NCI-H2196 (cell line): ENCODE data around the gene OR8D2.
"Not testable (repeated sequence)": the region's sequence is repeated elsewhere in the genome, so short reads cannot be mapped to it uniquely, and the experiment has no call there.

Experiments
- DNase-seq: peaks from one replicate; lab custom pipeline; 2025; ENCODE audit not compliant: unreplicated experiment; lab: John Stamatoyannopoulos, UW

OR8D2 gene

GRCh38 chr11:124294687-124295086 is 25.3 kb downstream of the OR8D2 start:
- no peak for DNase-seq

- DNase-seq: no peak
These were observed 34.2 kb downstream of the OR8D2 start for GRCh38 chr11:124285610-124286344.

- no peak for DNase-seq
These were observed 41.7 kb downstream of the OR8D2 start for GRCh38 chr11:124278261-124278660.

GRCh38 chr11:124277804-124278203 is 42.2 kb downstream of the OR8D2 start:
- no peak for DNase-seq

GRCh38 chr11:124277207-124277606 is 42.8 kb downstream of the OR8D2 start:
- no peak for DNase-seq

GRCh38 chr11:124276081-124276480 is 43.9 kb downstream of the OR8D2 start:
- DNase-seq: no peak

GRCh38 chr11:124274000-124274399 is 46.0 kb downstream of the OR8D2 start:
- DNase-seq: no peak

- DNase-seq: not testable (repeated sequence)
These were observed 49.1 kb downstream of the OR8D2 start for GRCh38 chr11:124270886-124271285.
